RWPE1 (cell line): ENCODE measurements around the gene BMP8A.
A peak's percentile ranks its signal among the peaks of the same experiment; 100 is the strongest.

Experiments used
- CTCF ChIA-PET: fragments of 350-600 bp; sonication (Branson Sonifier 250); formaldehyde crosslinking; extraction: SDS; loops from one replicate; lab custom pipeline; 2021; lab: Yijun Ruan, JAX
- POLR2A ChIA-PET: fragments of 400-600 bp; formaldehyde crosslinking; extraction: SDS; loops from one replicate; lab custom pipeline; 2020; ENCODE audit warnings: antibody characterized with exemption; ENCODE audit not compliant: low non-redundant PET; lab: Yijun Ruan, JAX
- DNase-seq: peaks from one replicate; pipeline ENCODE4 v3.0.0; 2012; ENCODE audit warnings: low spot score
- H3K27ac ChIP-seq: fragments of 450-650 bp; 2 replicates; pipeline ENCODE4 v1.5.1; 2017
- TF ChIP-seq, protein P1 (sequence below): fragments of 450-650 bp; conservative IDR thresholded peaks from 2 replicates; pipeline ENCODE4 v1.5.1; 2017; ENCODE audit warnings: low read depth, mild to moderate bottlenecking

Gene BMP8A

DNA sequence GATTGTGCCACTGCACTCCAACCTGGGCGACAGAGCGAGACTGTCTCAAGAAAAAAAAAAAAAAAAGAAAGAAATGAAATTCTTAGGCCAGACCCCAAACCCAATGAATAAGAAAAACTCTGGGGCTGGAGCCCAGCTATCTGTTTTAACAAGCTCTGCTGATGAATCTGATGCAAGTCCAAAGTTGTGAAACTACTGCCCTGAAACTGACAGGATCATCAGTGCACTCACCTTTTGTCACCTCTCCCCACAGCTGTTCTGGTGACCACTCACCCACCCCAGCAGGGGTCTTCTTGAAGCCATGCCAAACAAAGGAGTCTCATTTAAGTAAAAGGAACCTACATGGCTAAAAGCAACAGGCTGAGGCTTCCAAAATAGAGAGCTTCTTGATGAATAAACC lies 76.8 kb downstream of the BMP8A start:
- TF ChIP-seq, protein P1, sequence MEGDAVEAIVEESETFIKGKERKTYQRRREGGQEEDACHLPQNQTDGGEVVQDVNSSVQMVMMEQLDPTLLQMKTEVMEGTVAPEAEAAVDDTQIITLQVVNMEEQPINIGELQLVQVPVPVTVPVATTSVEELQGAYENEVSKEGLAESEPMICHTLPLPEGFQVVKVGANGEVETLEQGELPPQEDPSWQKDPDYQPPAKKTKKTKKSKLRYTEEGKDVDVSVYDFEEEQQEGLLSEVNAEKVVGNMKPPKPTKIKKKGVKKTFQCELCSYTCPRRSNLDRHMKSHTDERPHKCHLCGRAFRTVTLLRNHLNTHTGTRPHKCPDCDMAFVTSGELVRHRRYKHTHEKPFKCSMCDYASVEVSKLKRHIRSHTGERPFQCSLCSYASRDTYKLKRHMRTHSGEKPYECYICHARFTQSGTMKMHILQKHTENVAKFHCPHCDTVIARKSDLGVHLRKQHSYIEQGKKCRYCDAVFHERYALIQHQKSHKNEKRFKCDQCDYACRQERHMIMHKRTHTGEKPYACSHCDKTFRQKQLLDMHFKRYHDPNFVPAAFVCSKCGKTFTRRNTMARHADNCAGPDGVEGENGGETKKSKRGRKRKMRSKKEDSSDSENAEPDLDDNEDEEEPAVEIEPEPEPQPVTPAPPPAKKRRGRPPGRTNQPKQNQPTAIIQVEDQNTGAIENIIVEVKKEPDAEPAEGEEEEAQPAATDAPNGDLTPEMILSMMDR, result no peak
- DNase-seq, result no peak
- H3K27ac ChIP-seq, result no peak overlapping the region
- ChIA-PET POLR2A (no interaction called here), CTCF (no interaction called here)

- CTCF ChIA-PET, result no interaction called here
- DNase-seq, result no peak
- TF ChIP-seq, protein P1, result no peak
- POLR2A ChIA-PET, result no interaction called here
- no peak overlapping the region for H3K27ac ChIP-seq
These were observed 77.6 kb downstream of the BMP8A start for GRCh38 chr1:39569034-39569433.

DNA sequence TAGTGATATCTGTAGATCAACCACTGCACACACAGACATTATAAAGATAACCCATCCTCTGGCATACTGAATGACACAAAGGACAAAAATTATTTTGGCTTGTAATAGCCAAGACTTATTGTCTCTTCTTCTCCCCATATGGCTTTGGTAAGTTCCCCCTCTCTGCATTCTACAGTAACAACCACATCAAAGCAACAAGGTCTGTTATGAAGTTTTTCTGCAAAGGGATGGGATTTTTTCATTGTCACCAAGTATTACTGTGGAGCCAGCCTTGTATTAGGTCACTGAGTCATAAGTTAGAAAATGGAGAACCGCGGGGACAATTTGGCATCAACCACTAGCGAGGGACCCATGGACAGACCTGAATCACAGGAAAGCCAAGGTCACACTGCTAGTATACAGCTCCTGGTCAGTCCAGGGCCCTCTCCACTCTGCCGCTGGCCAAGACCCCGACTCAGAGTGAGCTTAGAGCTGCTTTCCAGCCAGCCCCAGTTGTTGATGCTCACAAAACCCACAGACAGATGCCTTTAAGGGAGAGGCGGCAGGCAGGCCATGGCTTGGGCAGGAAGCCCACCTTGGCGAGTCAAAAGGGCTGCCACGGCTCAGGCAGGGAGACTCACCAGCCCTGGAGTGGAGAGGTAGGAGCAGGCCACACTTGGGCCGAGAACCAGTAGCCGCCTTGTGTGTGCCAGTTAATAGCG lies 79.2 kb downstream of the BMP8A start:
- POLR2A ChIA-PET, result no interaction called here
- no peak for DNase-seq
- TF ChIP-seq, protein P1, result no peak
- H3K27ac ChIP-seq, result no peak overlapping the region
- CTCF ChIA-PET, result no interaction called here

- POLR2A ChIA-PET, result no interaction called here
- CTCF ChIA-PET, result interaction anchor here (0.5 kb wide), 1 partner anchor 1378 kb away, joined by 4 read pairs; no protein-coding TSS in a partner anchor
- DNase-seq, result no peak
- H3K27ac ChIP-seq, result no peak overlapping the region
- TF ChIP-seq, protein P1, result no peak
These were observed 79.7 kb downstream of the BMP8A start for GRCh38 chr1:39571178-39571483.

DNA sequence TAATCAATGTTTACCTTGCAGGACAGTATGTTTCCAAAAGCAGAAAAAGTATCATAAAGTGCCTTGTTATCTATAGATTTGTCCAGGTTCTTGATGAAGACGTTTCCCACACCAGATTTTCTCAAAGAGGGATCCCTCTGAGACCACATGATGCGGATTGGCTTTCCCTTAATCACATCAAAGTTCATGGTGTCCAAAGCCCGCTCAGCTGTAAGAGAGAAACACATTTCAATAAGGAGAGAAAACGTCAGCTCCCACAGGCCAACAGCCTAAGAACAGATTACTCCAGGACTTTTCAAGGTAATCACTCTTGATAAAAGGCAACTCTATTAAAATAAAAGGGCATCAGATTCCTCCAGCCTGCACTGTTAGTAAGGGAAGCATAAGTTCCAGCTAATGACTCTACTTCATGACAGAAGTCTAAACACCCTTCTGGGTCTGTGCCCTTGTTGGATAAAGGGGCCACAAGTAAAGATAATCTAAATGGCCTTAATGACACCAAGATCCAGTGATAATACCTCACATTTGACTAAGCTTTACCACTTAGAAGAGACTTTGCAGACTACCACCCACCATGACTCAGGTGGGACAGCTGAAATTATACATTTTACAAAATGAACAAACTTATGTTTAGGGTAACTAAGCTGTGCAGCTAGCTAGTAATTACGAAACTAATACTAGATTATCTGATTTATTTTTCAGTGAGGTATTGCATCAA lies 81.1 kb downstream of the BMP8A start:
- TF ChIP-seq, protein P1, result no peak
- no peak for DNase-seq
- no peak overlapping the region for H3K27ac ChIP-seq
- POLR2A ChIA-PET, result no interaction called here
- CTCF ChIA-PET, result interaction anchor here (0.6 to 0.8 kb wide), 2 partner anchors 67 to 129 kb away, joined by 3 to 4 read pairs; partner anchors contain the start of gene HEYL

- H3K27ac ChIP-seq, result peak overlapping the region; percentile 24
- POLR2A ChIA-PET, result no interaction called here
- TF ChIP-seq, protein P1, result no peak
These were observed 81.6 kb downstream of the BMP8A start for GRCh38 chr1:39573097-39573465.

More at GRCh38 chr1:39573097-39573465, 81.6 kb downstream of the BMP8A start:
- CTCF ChIA-PET, result interaction anchor here (0.6 to 0.8 kb wide), 2 partner anchors 66 to 128 kb away, joined by 3 to 4 read pairs; partner anchors contain the start of gene HEYL
- no peak for DNase-seq
